ENCODE measurements around the gene GRAMD2A.

GRCh38 chr15:72146221-72146620 lies 51.4 kb downstream of the GRAMD2A start:
- no peak for TF ChIP-seq CTCF (IDR thresholded peaks at IDR 0.05)
- no peak for TF ChIP-seq POLR2AphosphoS5 (IDR thresholded peaks at IDR 0.05)
- TF ChIP-seq EP300 (IDR thresholded peaks at IDR 0.05) = no peak
- no peak for TF ChIP-seq POLR2A (IDR thresholded peaks at IDR 0.05)
